GOT3 (cell line): Measurements from ENCODE around the gene TMCC2.
"Not testable (repeated sequence)": the region's sequence is repeated elsewhere in the genome, so short reads cannot be mapped to it uniquely, and the experiment has no call there.

Experiments
- DNase-seq: peaks from one replicate; lab custom pipeline; 2025; ENCODE audit warnings: mixed read lengths; lab: John Stamatoyannopoulos, UW

The TMCC2 gene, protein sequence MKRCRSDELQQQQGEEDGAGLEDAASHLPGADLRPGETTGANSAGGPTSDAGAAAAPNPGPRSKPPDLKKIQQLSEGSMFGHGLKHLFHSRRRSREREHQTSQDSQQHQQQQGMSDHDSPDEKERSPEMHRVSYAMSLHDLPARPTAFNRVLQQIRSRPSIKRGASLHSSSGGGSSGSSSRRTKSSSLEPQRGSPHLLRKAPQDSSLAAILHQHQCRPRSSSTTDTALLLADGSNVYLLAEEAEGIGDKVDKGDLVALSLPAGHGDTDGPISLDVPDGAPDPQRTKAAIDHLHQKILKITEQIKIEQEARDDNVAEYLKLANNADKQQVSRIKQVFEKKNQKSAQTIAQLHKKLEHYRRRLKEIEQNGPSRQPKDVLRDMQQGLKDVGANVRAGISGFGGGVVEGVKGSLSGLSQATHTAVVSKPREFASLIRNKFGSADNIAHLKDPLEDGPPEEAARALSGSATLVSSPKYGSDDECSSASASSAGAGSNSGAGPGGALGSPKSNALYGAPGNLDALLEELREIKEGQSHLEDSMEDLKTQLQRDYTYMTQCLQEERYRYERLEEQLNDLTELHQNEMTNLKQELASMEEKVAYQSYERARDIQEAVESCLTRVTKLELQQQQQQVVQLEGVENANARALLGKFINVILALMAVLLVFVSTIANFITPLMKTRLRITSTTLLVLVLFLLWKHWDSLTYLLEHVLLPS

GRCh38 chr1:205227584-205228013 lies at the start of gene TMCC2:
Gene TMCC2, plus strand, starts transcription at chr1:205227946. Its CDS starts 619 bp downstream, at chr1:205228565.
- peak; percentile 72 for DNase-seq

DNA sequence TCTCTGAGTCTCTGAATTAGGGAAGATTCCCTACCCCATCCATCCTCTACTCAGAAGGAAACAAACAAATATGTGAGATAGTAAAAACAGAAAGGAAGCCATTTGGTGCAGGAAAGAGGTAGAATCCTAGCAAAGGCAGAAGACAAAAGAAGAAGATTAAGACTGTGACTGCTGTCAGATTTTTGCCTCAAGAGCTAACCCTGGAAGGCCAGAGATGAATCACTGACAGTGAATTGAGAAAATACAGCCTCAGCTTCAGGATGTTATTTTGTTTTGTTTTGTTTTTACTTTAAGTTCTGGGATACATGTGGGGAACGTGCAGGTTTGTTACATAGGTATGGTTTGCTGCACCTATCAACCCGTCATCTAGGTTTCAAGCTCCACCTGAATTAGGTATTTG lies 47.9 kb upstream of the TMCC2 start:
- DNase-seq, result no peak

GRCh38 chr1:205180331-205180730 lies 47.4 kb upstream of the TMCC2 start:
- not testable (repeated sequence) for DNase-seq

DNA sequence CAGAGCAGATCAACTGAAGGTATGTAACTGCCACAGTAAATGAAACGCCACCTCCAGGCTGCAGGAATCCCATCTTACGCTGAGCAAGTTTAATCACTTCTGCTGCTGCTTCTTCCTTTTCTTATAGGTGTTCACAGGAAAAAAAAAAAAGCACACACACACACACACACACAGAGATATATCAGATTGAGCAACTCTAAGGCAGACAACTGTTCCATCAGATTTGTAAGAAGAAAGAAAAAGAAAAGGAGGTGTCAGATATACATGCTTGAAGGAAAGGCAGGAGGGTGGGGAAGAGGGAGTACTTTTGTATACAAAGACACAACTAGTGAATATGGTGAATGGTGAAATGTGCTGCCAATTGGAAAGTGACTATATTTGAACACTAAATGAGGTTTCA lies 44.8 kb upstream of the TMCC2 start:
- no peak for DNase-seq

DNA sequence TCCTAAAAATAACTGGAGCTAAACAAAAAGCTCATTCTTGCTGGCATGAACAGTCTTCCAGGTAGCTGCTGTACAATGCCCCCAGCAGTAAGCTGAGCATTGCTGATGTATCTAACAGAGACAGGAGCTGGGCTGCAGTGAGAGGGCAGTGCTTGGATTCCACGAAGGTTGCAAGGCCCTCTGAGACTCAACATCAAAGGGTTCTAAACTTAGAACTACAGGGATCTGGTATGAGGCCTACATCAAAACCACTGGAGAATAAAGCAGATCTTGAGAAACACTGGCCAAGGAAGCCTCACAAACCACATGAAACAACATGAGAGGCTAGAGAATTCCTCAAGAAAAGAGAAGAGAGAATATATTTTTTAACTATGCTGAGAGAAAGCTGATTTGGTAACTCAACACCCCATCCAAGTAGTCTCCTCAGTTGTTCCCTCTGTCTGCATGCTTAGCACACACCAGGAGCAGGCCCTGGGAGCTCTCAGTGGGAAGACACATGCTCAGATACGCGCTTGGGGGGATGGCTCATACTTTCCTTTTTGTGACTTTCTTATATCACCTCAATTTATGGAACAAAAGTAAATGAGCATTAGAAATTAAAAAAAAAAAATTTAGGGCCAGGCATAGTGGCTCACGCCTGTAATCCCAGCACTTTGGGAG lies 43.9 kb upstream of the TMCC2 start:
- no peak for DNase-seq

GRCh38 chr1:205186191-205186590 lies 41.6 kb upstream of the TMCC2 start:
- no peak for DNase-seq

- no peak for DNase-seq
Measured at GRCh38 chr1:205187420-205187819, 40.3 kb upstream of the TMCC2 start.

DNA sequence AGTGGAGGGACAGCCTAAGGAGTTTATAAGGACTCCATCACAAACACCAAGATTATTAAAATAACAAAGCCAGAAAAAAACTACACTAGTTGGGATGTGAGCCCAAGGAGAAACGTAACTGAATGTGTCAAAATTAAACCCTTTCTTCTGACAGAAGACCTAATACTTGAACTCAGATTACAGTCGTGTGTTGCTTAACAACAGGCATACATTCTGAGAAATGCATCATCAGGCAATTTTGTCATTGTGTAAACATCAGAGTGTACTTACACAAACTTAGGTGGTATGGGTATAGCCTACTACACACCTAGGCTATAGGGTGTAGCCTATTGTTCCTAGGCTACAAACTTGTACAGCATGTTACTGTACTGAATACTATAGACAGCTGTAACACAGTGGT lies 39.6 kb upstream of the TMCC2 start:
- DNase-seq, result no peak

GRCh38 chr1:205188596-205188995 lies 39.1 kb upstream of the TMCC2 start:
- DNase-seq, result no peak

- DNase-seq, result no peak
Measured at GRCh38 chr1:205189131-205189530, 38.6 kb upstream of the TMCC2 start.

DNA sequence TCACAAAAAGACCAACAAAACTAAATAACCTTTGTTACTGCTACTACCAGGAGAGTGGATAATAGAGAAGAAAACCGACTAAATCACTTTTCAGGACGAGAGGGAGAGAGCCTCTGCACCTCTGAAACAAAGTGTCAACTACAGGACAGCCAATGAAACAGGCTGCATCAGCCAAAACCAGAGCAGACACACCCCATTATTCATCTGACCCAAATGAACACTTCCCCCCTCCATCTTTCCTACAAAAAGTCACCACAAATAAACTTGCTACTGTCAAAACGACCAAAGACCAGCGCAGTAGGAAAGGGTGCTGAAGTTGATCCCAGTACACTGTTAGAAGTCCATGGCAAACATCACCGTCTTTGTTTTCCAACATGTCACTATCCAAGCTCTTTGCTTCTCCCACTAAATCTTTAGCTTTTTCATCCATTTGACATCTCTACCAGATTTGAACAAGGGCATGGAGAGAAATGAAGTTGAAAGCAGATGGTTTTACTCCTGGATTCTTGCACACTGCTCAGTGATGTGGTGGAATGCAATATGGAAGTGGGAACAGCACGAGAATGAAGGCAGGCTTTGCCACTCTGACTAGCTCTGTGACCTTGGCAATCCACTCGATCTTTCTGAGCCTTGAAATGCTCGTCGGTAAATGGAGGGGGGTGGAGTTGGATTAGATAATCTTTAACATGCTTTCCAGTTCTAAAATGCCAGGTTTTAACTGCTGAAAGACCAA lies 36.7 kb upstream of the TMCC2 start:
- DNase-seq, result no peak

- DNase-seq, result no peak
Measured at GRCh38 chr1:205191622-205192021, 36.1 kb upstream of the TMCC2 start.

DNA sequence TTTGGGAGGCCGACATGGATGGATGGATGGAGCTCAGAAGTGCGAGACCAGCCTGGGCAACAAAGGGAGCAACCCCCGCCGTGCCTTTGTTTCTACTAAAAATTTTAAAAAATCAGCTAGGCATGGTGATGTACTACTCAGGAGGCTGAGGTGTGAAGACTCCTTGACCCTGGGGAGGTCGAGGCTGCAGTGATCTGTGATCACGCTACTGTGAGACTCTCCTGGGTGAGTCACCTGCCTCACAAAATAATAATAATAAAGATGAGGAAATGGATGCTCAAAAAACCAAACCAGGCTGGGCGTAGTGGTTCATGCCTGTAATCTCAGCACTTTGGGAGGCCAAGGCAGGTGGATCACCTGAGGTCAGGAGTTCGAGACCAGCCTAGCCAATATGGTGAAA lies 35.5 kb upstream of the TMCC2 start:
- no peak for DNase-seq

DNA sequence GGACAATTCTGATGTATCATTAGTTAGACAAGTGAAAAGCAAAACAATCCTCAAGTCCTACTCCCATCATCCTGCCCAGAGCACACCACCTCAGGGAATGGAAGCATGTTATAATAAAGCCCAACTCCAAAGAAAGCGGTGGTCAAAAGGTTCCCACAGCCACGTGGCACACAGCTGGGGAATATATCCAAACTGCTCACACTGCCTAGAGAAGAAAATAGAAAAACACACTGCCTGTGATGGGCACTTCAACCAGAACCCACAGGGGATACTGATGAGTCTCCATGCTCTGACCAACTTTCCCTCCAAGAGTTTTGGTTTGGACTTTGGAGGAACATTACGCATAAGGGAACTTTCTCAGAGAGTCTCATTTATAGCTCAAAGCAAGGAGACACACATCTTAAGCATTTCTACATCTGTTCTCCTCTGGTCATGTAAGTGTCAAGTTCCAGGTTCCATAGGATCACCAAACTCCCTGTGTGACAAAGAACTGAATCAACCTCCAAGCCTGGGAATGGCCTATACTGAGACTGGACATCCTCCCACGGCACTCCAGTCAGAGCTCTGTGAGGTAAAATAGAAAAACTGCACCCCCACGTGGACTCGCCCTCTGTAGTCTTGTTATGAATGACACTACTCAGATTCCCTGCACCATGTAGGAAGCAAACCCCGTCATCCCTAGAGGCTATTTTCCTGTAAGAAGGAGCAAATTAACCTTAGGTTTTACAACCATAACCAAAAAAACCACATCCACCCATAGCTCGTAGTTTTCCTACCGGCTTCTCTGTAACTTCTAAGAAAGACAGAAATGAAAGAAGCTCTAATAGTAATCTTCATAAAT lies 28.4 kb upstream of the TMCC2 start:
- no peak for DNase-seq

DNA sequence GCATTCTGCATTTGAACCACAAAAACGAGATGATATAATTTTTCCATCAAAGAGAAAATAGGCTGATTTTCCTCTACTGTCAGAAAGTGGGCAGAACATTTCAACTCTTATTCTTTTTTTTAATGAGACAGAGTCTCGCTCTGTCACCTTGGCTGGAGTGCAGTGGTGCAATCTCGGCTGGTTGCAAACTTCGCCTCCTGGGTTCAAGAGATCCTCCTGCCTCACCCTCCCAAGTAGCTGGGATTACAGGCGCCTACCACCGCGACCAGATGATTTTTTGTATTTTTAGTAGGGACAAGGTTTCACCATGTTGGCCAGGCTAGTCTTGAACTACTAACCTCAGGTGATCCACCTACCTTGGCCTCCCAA lies 27.8 kb upstream of the TMCC2 start:
- no peak for DNase-seq

DNA sequence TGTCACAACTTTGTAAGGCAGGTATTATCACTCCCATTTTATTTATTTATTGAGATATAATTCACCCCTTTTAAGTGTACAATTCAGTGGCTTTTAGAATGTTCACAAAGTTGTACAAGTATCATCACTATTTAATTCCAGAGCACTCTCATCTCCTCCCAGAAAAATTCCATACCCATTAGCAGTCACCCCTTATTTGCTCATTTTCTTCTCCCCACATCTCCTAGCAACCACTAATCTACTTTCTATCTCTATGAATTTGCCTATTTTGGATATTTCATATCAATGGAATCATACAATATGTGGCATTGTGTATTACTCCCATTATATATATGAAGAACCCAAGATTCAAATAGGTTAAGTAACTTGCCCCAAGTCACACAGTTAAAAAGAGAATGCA lies 23.2 kb upstream of the TMCC2 start:
- DNase-seq, result no peak

GRCh38 chr1:205205055-205205454 lies 22.7 kb upstream of the TMCC2 start:
- DNase-seq, result no peak

GRCh38 chr1:205208811-205209210 lies 18.9 kb upstream of the TMCC2 start:
- DNase-seq, result no peak

GRCh38 chr1:205210756-205211168 lies 17.0 kb upstream of the TMCC2 start:
- DNase-seq, result no peak

DNA sequence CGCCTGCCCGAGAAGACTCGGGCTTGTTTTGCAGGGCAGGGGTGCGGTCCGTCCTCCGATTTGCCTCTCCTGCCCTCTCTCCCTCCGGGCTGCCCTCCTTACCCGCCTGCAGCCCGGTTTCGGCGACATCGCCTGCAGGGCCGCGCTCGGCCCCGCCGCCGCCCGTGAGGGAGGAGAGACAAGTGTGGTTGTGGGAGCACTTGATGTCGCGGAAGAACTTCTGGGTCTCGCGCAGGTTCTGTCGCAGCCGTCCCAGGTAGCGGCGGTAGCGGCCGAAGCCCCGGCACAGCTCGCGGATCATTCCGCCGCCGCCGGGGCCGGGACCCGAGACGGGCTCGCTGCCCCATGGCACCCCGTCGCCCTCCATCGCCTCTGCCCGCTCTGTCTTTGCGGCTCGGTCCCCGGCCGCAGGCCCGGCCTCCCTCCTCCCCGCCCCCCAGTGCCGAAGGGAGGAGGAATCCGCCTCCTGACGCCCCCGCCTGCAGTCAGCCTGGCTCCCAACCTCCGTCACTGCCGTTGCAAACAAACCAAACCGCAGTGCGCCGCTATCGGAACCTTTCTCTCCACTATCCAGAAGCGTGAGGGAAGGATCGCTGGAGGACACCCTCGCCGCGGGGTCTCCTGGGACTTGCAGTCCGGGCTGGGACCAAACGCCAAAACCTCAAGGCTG lies 16.4 kb upstream of the TMCC2 start, which contains the start of gene DSTYK:
DSTYK (minus strand) TSS at position 534 of the 670 bp plus-strand sequence; CDS start at position 367, 167 bp downstream.
- DNase-seq, result peak; percentile 83
